GOT3 (cell line): ENCODE results near the gene PGS1.

Experiments
- DNase-seq: peaks from one replicate; lab custom pipeline; 2025; ENCODE audit warnings: mixed read lengths; lab: John Stamatoyannopoulos, UW

The PGS1 gene

GRCh38 chr17:78408476-78409050 lies 30.1 kb downstream of the PGS1 start:
- DNase-seq: no peak

GRCh38 chr17:78409191-78409928 lies 30.9 kb downstream of the PGS1 start:
- no peak for DNase-seq

- no peak for DNase-seq
Observed at GRCh38 chr17:78411241-78411857, 32.9 kb downstream of the PGS1 start.

- no peak for DNase-seq
Observed at GRCh38 chr17:78412403-78412802, 34.0 kb downstream of the PGS1 start.

GRCh38 chr17:78414178-78415162 lies 36.0 kb downstream of the PGS1 start:
- no peak for DNase-seq

GRCh38 chr17:78415821-78416711 lies 37.6 kb downstream of the PGS1 start:
- no peak for DNase-seq

- no peak for DNase-seq
Observed at GRCh38 chr17:78416791-78417530, 38.5 kb downstream of the PGS1 start.

GRCh38 chr17:78417531-78417909 lies 39.1 kb downstream of the PGS1 start:
- DNase-seq: no peak

GRCh38 chr17:78418326-78419026 lies 40.0 kb downstream of the PGS1 start:
- no peak for DNase-seq

GRCh38 chr17:78419970-78420815 lies 41.7 kb downstream of the PGS1 start:
- no peak for DNase-seq

- no peak for DNase-seq
Observed at GRCh38 chr17:78421084-78421533, 42.7 kb downstream of the PGS1 start.

- no peak for DNase-seq
Observed at GRCh38 chr17:78421534-78422266, 43.3 kb downstream of the PGS1 start.

GRCh38 chr17:78422267-78422605 lies 43.8 kb downstream of the PGS1 start:
- DNase-seq: no peak

GRCh38 chr17:78422872-78423588 lies 44.6 kb downstream of the PGS1 start:
- no peak for DNase-seq

- DNase-seq: no peak
Observed at GRCh38 chr17:78423961-78424675, 45.7 kb downstream of the PGS1 start.

- no peak for DNase-seq
Observed at GRCh38 chr17:78425429-78425828, 47.0 kb downstream of the PGS1 start.
